Keratinocyte (primary cell): Measurements from ENCODE around the gene RRAGC. TPM values are rescaled to one million over a fixed set of nuclear protein-coding genes. Genes with fewer than 3 reads are reported as not detected.

ENCODE experiments used
- DNase-seq: peaks from one replicate; pipeline ENCODE4 v3.0.0-alpha.2; 2011; ENCODE audit warnings: low read depth, missing footprints, low spot score
- FAIRE-seq: peaks from 2 replicates; lab custom pipeline; 2011; peaks lifted over from hg19 to GRCh38; lab: Jason Lieb, UNC
- H2AFZ ChIP-seq: 2 replicates; pipeline ENCODE4 v1.6.0; 2012; ENCODE audit warnings: low read length, control low read depth, inconsistent platforms; ENCODE audit not compliant: control insufficient read depth
- H3K27ac ChIP-seq: 2 replicates; pipeline ENCODE4 v1.5.1; 2011; ENCODE audit warnings: low read length; ENCODE audit not compliant: control insufficient read depth, insufficient read depth
- H3K27me3 ChIP-seq: 3 replicates; pipeline ENCODE4 v1.6.0; 2011; ENCODE audit warnings: low read length; ENCODE audit not compliant: control insufficient read depth, insufficient read depth; ENCODE audit errors: extremely low read depth
- H3K36me3 ChIP-seq, 2 experiments: 2 replicates in 1 of 2; 3 replicates in 1 of 2; pipeline ENCODE4 v1.5.1; 2011; ENCODE audit warnings: low read length in 2 of 2, mild to moderate bottlenecking in 1 of 2; ENCODE audit not compliant: control insufficient read depth in 2 of 2, insufficient read depth in 2 of 2; ENCODE audit errors: extremely low read depth in 1 of 2
- H3K4me1 ChIP-seq: 3 replicates; pipeline ENCODE4 v1.5.1; 2011; ENCODE audit warnings: low read length; ENCODE audit not compliant: control insufficient read depth, insufficient read depth; ENCODE audit errors: extremely low read depth
- H3K4me2 ChIP-seq: 3 replicates; pipeline ENCODE4 v1.6.0; 2011; ENCODE audit warnings: low read depth, low read length; ENCODE audit not compliant: control insufficient read depth, insufficient read depth; ENCODE audit errors: extremely low read depth
- H3K4me3 ChIP-seq, 3 experiments: fragments of 200-600 bp in 1 of 3; sonication (generic) in 1 of 3; 2 replicates in 2 of 3; 3 replicates in 1 of 3; pipeline ENCODE4 v1.5.1; 2011 to 2016; ENCODE audit warnings: low read length in 3 of 3, mild to moderate bottlenecking in 3 of 3, control low read depth in 2 of 3, inconsistent platforms in 1 of 3, low read depth in 1 of 3, mixed read lengths in 1 of 3, mixed run types in 1 of 3, moderate library complexity in 1 of 3; ENCODE audit not compliant: control insufficient read depth in 2 of 3, insufficient read depth in 2 of 3; ENCODE audit errors: extremely low read depth in 1 of 3
- H3K79me2 ChIP-seq: 2 replicates; pipeline ENCODE4 v1.6.0; 2012; ENCODE audit warnings: low read length; ENCODE audit not compliant: control insufficient read depth, insufficient read depth
- H3K9ac ChIP-seq: 3 replicates; pipeline ENCODE4 v1.6.0; 2011; ENCODE audit warnings: low read length; ENCODE audit not compliant: control insufficient read depth, insufficient read depth; ENCODE audit errors: extremely low read depth
- H3K9me1 ChIP-seq: 3 replicates; pipeline ENCODE4 v1.6.0; 2011; ENCODE audit warnings: low read length; ENCODE audit not compliant: control insufficient read depth, insufficient read depth; ENCODE audit errors: extremely low read depth
- H3K9me3 ChIP-seq: 2 replicates; pipeline ENCODE4 v1.5.1; 2012; ENCODE audit warnings: low read depth, low read length; ENCODE audit not compliant: control insufficient read depth
- H4K20me1 ChIP-seq: 3 replicates; pipeline ENCODE4 v1.6.0; 2011; ENCODE audit warnings: low read length; ENCODE audit not compliant: control insufficient read depth, insufficient read depth; ENCODE audit errors: extremely low read depth
- EZH2 ChIP-seq: IDR thresholded peaks from one replicate; pipeline ENCODE4 v1.6.1; 2012; ENCODE audit warnings: inconsistent platforms, mild to moderate bottlenecking, low read length, moderate library complexity
- dilution Hi-C: fragments of 300-500 bp; cut with MboI; formaldehyde crosslinking; loops from one replicate; pipeline ENCODE4 v1.7.0; 2020; ENCODE audit warnings: low sequenced_read_pairs; ENCODE audit not compliant: extremely low pct_ligation_motif_present
- polyA plus RNA-seq, 5 experiments: library from polyadenylated mRNA; depleted of rRNA in 3 of 5; stranded (reverse) in 3 of 5; stranded (forward) in 1 of 5; unstranded in 1 of 5; fragments of >200 nt; gene quantifications; 1 replicate in 1 of 5; 2 replicates in 3 of 5; 3 replicates in 1 of 5; pipeline versions ENCODE4 v1.2.1 to v1.2.3, GENCODE V29; 2011 to 2012; ENCODE audit warnings: missing spikeins in 2 of 5, low read depth in 1 of 5, low replicate concordance in 1 of 5
- TF ChIP-seq, protein P1 (sequence below), 3 experiments: IDR thresholded peaks in 1 of 3; conservative IDR thresholded peaks in 1 of 3; optimal IDR thresholded peaks in 1 of 3; 2 replicates in 2 of 3; 3 replicates in 1 of 3; pipeline versions ENCODE3 to v1.5.1; 2011; ENCODE audit warnings: low read length in 3 of 3, mild to moderate bottlenecking in 3 of 3, moderate library complexity in 2 of 3, control low read depth in 1 of 3, inconsistent platforms in 1 of 3; ENCODE audit not compliant: insufficient read depth in 2 of 3; ENCODE audit errors: extremely low read depth in 1 of 3

The RRAGC gene
- polyA plus RNA-seq, 1 donor (not counting 4 experiments of a cell fraction or from before 2014, with no cell fraction given): 37.8 TPM

DNA sequence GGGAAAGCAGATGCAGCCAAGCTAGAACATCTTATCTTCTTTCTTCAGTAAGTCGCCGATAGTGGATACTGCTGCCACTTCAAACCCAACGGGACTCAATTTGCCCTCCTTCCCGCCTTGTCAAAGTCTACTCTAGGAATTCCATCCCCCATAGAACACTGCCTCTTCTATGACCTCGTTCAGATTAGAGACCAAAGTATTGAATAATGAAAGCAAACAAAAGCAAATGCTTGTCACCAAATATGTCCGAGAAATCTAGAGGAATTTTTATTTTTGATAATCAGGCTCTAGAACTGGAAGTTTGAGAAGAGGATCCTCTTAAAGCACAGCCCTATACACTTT is 853 bp upstream of the RRAGC start:
- Histone ChIP-seq H2AFZ (peak overlapping the region; percentile 94), H3K9me3 (no peaks in the 10 kb centered on the region), H3K4me3 (peak overlapping the region; percentile 65 to 89 (median 79)), H3K4me2 (peak overlapping the region; percentile 82), H4K20me1 (peaks cover 4% of the 10 kb centered on the region), H3K4me1 (peaks cover 17% of the 10 kb centered on the region), H3K9me1 (no peaks in the 10 kb centered on the region), H3K27ac (peak overlapping the region; percentile 77), H3K27me3 (no peaks in the 10 kb centered on the region), H3K9ac (peak overlapping the region; percentile 83), H3K79me2 (peaks cover 29% of the 10 kb centered on the region), H3K36me3 (peaks cover 2 to 8% of the 10 kb centered on the region in 2 experiments)
- dilution Hi-C loops: no loop called here
- DNase-seq (no peak), FAIRE-seq (no peak)
- TF ChIP-seq EZH2: no peak
- TF ChIP-seq, protein P1, sequence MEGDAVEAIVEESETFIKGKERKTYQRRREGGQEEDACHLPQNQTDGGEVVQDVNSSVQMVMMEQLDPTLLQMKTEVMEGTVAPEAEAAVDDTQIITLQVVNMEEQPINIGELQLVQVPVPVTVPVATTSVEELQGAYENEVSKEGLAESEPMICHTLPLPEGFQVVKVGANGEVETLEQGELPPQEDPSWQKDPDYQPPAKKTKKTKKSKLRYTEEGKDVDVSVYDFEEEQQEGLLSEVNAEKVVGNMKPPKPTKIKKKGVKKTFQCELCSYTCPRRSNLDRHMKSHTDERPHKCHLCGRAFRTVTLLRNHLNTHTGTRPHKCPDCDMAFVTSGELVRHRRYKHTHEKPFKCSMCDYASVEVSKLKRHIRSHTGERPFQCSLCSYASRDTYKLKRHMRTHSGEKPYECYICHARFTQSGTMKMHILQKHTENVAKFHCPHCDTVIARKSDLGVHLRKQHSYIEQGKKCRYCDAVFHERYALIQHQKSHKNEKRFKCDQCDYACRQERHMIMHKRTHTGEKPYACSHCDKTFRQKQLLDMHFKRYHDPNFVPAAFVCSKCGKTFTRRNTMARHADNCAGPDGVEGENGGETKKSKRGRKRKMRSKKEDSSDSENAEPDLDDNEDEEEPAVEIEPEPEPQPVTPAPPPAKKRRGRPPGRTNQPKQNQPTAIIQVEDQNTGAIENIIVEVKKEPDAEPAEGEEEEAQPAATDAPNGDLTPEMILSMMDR (optimal IDR thresholded peaks at IDR 0.05 in 1 of 3, IDR thresholded peaks at IDR 0.05 in 1 of 3, conservative IDR thresholded peaks at IDR 0.05 in 1 of 3; ENCODE audit: extremely low read depth in 1 of 3, insufficient read depth in 2 of 3, low read length in 3 of 3): no peak

DNA sequence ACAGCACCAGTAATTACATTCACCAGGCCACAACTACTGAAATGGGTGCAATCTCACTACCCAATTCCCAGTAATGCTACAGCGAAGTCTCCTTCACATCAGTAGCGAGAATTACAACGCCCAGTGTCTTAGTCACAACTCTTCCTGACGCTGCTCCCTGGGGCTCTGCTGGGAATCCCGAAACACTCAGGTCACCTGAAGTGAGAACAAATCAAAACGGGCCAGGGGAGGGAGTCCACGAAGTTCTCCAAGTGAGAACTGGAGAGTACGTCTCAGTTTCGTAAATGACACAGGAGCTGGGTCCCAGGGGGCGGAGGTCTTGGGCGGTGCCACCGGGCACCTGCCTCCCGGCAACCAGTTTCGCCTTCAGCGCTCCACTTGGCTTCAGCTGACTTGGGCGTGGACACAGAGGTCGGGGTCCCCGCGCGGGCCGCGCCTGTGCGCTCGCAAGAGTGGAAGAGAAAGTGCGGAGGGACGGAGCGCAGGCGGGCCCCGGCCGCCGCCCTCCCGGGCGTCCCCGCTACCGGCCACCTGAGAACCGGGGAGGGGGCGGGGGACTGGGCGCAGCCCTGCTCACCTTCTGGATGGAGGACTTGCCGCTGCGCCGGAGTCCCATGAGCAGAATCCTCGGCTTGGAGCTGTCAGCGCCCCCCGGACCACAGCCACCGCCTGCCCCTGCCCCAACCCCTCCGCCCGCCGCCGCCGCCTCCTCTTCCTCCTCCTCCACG is 575 bp downstream of the RRAGC start:
- H3K36me3 ChIP-seq: peaks cover 5 to 16% of the 10 kb centered on the region in 2 experiments
- peak overlapping the region; percentile 78 for H2AFZ ChIP-seq
- peak overlapping the region; percentile 65 to 92 (median 83) for H3K4me3 ChIP-seq
- peaks cover 17% of the 10 kb centered on the region for H3K4me1 ChIP-seq
- H3K9me3 ChIP-seq: no peaks in the 10 kb centered on the region
- peak; percentile 71 for FAIRE-seq
- no peak for TF ChIP-seq EZH2
- TF ChIP-seq, protein P1 (optimal IDR thresholded peaks at IDR 0.05 in 1 of 3, IDR thresholded peaks at IDR 0.05 in 1 of 3, conservative IDR thresholded peaks at IDR 0.05 in 1 of 3; ENCODE audit: extremely low read depth in 1 of 3, insufficient read depth in 2 of 3, low read length in 3 of 3): no peak
- peak; percentile 36 for DNase-seq
- peaks cover 29% of the 10 kb centered on the region for H3K79me2 ChIP-seq
- dilution Hi-C loops: no loop called here
- peak overlapping the region; percentile 95 for H3K27ac ChIP-seq
- peak overlapping the region; percentile 91 for H3K9ac ChIP-seq
- no peaks in the 10 kb centered on the region for H3K9me1 ChIP-seq
- peaks cover 4% of the 10 kb centered on the region for H4K20me1 ChIP-seq
- H3K4me2 ChIP-seq: peak overlapping the region; percentile 93
- no peaks in the 10 kb centered on the region for H3K27me3 ChIP-seq
